HUDEP-2 (cell line): Measurements from ENCODE around the gene C1orf116.

ENCODE experiments used
- DNase-seq, 76 experiments: peaks; one replicate each; lab custom pipeline; 2025; ENCODE audit not compliant: unreplicated experiment in 76 of 76; lab: John Stamatoyannopoulos, UW

Gene C1orf116

GRCh38 chr1:207002724-207003146, 29.8 kb downstream of the C1orf116 start:
- no peak for DNase-seq

- DNase-seq, result no peak
Measured at GRCh38 chr1:207001492-207002245, 30.9 kb downstream of the C1orf116 start.

GRCh38 chr1:207000651-207001291, 31.8 kb downstream of the C1orf116 start:
- DNase-seq, result no peak

GRCh38 chr1:206998816-206999215, 33.7 kb downstream of the C1orf116 start:
- no peak for DNase-seq

- DNase-seq, result no peak
Measured at GRCh38 chr1:206992790-206993189, 39.8 kb downstream of the C1orf116 start.

- DNase-seq, result no peak
Measured at GRCh38 chr1:206987873-206988272, 44.7 kb downstream of the C1orf116 start.

- DNase-seq, result no peak
Measured at GRCh38 chr1:206986885-206987284, 45.7 kb downstream of the C1orf116 start.

- DNase-seq, result no peak
Measured at GRCh38 chr1:206986402-206986801, 46.2 kb downstream of the C1orf116 start.

GRCh38 chr1:206985162-206985749, 47.3 kb downstream of the C1orf116 start:
- DNase-seq, result no peak

GRCh38 chr1:206982216-206982615, 50.3 kb downstream of the C1orf116 start:
- DNase-seq, result peak in 42 of 76 experiments; percentile 1 to 56 (median 28)

GRCh38 chr1:206979379-206980043, 53.0 kb downstream of the C1orf116 start:
- peak in 1 of 76 experiments; percentile 7 for DNase-seq

GRCh38 chr1:206978259-206978658, 54.3 kb downstream of the C1orf116 start:
- no peak for DNase-seq

GRCh38 chr1:206975306-206975705, 57.2 kb downstream of the C1orf116 start:
- DNase-seq, result no peak

GRCh38 chr1:206974140-206974539, 58.4 kb downstream of the C1orf116 start:
- no peak for DNase-seq

GRCh38 chr1:206972728-206973127, 59.8 kb downstream of the C1orf116 start:
- no peak for DNase-seq

- DNase-seq, result no peak
Measured at GRCh38 chr1:206971029-206971655, 61.4 kb downstream of the C1orf116 start.

GRCh38 chr1:206970446-206970845, 62.1 kb downstream of the C1orf116 start, which contains the start of gene FCAMR:
Gene FCAMR (minus strand): TSS chr1:206970460. CDS start chr1:206970125, 335 bp downstream.
- no peak for DNase-seq

GRCh38 chr1:206969090-206969489, 63.5 kb downstream of the C1orf116 start:
- DNase-seq, result no peak
